Femur (tissue), 1 donor: ENCODE data around the gene PIK3AP1.
"Not testable (repeated sequence)": the region's sequence is repeated elsewhere in the genome, so short reads cannot be mapped to it uniquely, and the experiment has no call there.

ENCODE experiments used
- DNase-seq: peaks from one replicate; pipeline ENCODE4 v3.0.0-alpha.2; 2017

The PIK3AP1 gene

DNA sequence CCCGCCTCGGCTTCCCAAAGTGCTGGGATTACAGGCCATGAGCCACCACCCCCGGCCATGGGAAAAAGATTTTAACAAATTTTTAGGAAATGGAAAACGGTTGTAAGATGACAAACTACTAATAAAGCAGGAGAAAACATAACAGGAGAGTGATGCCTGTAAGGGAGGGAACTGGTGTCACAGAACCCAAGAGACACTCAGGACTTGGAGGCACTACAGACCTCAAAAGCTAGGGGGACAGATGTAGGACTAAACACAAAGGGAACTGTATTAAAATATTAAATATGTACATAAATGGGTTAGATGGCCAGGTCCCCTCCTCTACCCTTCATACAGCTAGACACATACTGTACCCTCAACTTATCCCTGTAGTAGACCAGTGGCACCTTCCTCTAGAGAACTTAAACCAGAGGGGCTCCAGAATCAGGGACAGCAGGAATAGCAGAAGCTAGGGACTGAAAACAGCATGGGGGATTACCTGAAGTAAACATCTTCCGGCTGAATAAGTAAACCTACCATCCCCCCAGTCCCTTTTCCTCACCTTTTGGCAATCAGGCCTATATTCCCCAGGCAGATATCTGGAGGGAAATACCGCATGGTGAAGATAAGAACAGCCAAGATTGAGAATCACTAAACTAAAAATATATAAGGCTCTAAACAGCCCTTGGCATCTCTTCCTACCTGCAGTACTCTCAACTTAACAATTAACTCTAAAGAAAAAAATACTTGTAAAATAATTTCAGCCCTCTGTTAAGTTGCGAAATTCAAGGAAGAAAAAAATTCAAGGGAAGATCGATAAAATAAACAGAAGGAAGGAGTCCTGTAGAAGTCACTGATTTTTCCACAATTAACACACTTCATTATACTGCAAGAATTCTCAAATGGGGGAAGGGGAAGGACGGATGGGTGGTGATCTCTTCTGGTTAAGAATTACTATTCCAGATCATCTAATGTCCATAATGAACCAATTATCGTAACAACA, 149.0 kb downstream of the PIK3AP1 start:
- DNase-seq: no peak

DNA sequence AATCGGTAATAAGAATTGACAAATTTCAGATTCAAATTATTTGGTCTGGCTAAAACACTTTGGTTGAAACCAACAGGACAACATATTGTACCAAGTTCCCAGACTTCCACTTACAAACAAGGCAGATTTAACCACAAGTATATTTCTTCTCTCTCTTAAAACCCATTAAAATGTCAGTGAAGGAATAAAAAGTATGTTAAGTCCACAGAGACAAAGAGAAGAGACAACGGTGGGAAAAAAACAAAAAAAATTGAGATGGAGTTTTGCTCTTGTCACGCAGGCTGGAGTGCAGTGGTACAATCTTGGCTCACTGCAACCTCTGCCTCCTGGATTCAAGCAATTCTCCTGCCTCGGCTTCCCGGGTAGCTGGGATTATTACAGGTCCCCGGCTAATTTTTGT, 149.8 kb downstream of the PIK3AP1 start:
- DNase-seq: no peak

DNA sequence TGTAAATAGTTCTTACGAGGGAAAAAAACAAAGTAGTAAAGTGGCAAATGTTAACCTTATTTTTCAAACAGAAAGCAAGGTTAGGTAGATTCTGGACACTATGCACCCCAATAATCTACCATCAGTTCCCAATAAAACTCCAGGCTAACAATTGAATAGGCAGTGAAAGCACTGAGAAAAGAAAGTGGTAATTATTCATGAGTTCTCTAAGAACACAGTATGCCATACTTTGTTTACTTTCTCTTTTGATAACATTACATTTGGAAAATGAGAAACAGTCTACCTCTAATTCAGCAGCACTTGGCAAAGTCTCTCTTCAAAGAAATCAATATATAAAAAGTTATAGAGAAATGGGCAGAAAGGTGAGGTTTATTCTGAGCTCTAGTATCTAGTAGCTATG, 151.9 kb downstream of the PIK3AP1 start:
- DNase-seq: no peak

GRCh38 chr10:96565774-96566173, 154.5 kb downstream of the PIK3AP1 start:
- DNase-seq: no peak

DNA sequence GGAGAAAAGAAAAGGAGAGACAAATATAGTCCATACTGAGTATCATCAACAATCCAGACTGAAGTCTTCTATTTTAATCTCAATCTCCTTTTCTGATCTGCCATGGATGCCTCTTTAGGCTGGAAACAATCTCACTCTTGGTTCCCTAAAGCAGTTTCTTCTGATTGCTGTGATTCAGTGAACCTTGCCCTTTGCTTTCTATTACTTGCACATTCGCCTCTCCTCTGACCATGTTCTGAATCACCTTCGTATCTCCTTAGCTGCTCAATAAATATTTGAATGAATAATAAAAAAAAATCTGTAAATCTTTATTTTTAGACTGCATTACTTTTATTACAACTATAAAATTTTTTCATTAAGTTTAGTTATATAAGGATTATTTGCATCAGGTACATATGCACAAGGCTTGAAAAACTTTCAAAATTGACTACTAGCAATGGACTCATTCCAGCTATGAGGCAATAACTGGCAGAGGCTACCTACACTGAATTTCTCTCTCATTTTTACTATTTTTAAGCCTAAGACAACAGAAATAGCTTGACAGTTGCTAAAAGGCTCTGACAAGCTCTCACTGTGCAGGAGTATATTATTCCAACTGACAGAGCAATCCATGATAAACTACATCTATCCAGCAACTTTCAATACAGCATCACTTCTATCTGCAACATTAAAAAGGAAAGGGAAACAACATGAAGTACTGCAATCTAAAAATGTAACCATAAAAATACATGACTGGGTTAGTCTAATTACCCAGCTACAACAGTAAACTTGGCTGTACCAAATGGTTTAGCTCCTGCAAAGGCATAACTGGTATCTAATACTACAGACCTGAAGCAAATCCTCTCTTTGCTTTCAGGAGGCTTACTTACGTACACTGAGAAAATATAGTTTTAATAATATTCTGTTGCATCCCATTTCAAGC, 159.1 kb downstream of the PIK3AP1 start:
- DNase-seq: no peak

GRCh38 chr10:96560489-96560888, 159.8 kb downstream of the PIK3AP1 start:
- no peak for DNase-seq

DNA sequence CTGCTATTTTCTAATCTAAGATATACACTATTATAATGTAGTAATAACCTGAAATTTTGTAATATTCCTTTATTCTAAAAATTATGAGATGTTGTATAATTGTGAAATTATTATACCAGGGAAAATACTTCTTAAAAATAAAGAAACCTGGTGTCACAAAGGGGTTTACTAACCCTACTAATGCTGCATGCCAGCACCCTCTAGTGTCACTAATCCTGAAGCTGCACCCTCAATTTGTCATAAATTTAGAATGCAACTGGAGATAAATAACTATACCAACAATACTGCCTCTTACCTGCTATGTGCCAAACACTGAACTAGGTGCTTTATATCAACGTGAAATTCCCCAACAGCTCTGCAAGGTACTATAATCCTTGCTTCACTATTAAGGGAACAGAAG, 164.3 kb downstream of the PIK3AP1 start:
- DNase-seq: no peak

- DNase-seq: no peak
Measured at GRCh38 chr10:96555330-96555729, 165.0 kb downstream of the PIK3AP1 start.

- DNase-seq: no peak
Measured at GRCh38 chr10:96548589-96548988, 171.7 kb downstream of the PIK3AP1 start.

DNA sequence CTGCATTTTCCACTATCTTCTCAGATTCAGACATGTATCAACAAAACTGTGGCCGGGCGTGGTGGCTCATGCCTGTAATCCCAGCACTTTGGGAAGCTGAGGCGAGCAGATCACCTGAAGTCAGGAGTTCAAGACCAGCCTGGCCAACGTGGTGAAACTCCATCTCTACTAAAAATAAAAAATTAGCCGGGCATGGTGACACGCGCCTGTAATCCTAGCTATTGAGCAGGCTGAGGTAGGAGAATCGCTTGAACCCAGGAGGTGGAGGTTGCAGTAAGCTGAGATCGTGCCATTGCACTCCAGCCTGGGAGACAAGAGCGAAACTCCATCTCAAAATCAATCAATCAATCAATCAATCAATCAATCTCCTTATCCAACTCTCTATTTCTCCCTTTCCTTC, 174.8 kb downstream of the PIK3AP1 start:
- DNase-seq: not testable (repeated sequence)
